Islet precursor cell (in vitro differentiated cells): Measurements from ENCODE around the gene GLCCI1.

Source experiments
- DNase-seq: peaks from one replicate; pipeline ENCODE4 v3.0.0-alpha.2; 2018

GLCCI1 gene

GRCh38 chr7:8105449-8106095 lies 137.0 kb downstream of the GLCCI1 start:
- DNase-seq, result no peak

- DNase-seq, result peak; percentile 64
Observed at GRCh38 chr7:8109196-8110022, 140.8 kb downstream of the GLCCI1 start.

- DNase-seq, result no peak
Observed at GRCh38 chr7:8111282-8111960, 142.8 kb downstream of the GLCCI1 start.

GRCh38 chr7:8112685-8113084 lies 144.1 kb downstream of the GLCCI1 start:
- DNase-seq, result no peak

GRCh38 chr7:8113184-8113583 lies 144.6 kb downstream of the GLCCI1 start:
- no peak for DNase-seq

- no peak for DNase-seq
Observed at GRCh38 chr7:8114175-8114574, 145.6 kb downstream of the GLCCI1 start.

- DNase-seq, result no peak
Observed at GRCh38 chr7:8115547-8116402, 147.2 kb downstream of the GLCCI1 start.

- no peak for DNase-seq
Observed at GRCh38 chr7:8117195-8117594, 148.6 kb downstream of the GLCCI1 start.

- DNase-seq, result no peak
Observed at GRCh38 chr7:8119262-8119661, 150.7 kb downstream of the GLCCI1 start.

- DNase-seq, result no peak
Observed at GRCh38 chr7:8120390-8121058, 151.9 kb downstream of the GLCCI1 start.

GRCh38 chr7:8121243-8121642 lies 152.6 kb downstream of the GLCCI1 start:
- no peak for DNase-seq

- DNase-seq, result no peak
Observed at GRCh38 chr7:8125680-8126444, 157.3 kb downstream of the GLCCI1 start.

- no peak for DNase-seq
Observed at GRCh38 chr7:8126601-8127167, 158.1 kb downstream of the GLCCI1 start.

GRCh38 chr7:8128449-8129317 lies 160.1 kb downstream of the GLCCI1 start:
- DNase-seq, result no peak

- DNase-seq, result no peak
Observed at GRCh38 chr7:8129318-8129659, 160.7 kb downstream of the GLCCI1 start.

- DNase-seq, result no peak
Observed at GRCh38 chr7:8130663-8131062, 162.1 kb downstream of the GLCCI1 start.

GRCh38 chr7:8131694-8132605 lies 163.4 kb downstream of the GLCCI1 start:
- no peak for DNase-seq

GRCh38 chr7:8133188-8133848 lies 164.7 kb downstream of the GLCCI1 start:
- DNase-seq, result no peak
